Cardiac fibroblast (primary cell): ENCODE data around the gene GPAM.
"Not testable (repeated sequence)": the region's sequence is repeated elsewhere in the genome, so short reads cannot be mapped to it uniquely, and the experiment has no call there.

Experiments used
- DNase-seq, 2 donors: peaks; one replicate each; pipeline versions ENCODE4 v3.0.0 to v3.0.0-alpha.2; 2010; ENCODE audit warnings: low read depth in 2 of 2
- H3K4me3 ChIP-seq, 2 donors: replicated peaks in 1 of 2; 1 replicate in 1 of 2; 2 replicates in 1 of 2; pipeline ENCODE4 v1.5.1; 2011; ENCODE audit warnings: low read depth in 2 of 2, low read length in 2 of 2, mild to moderate bottlenecking in 2 of 2, moderate library complexity in 1 of 2
- TF ChIP-seq, protein P1 (sequence below): IDR thresholded peaks from one replicate; pipeline ENCODE4 v1.5.1; 2011; ENCODE audit warnings: low read depth, mild to moderate bottlenecking, low read length, inconsistent platforms

The GPAM gene

GRCh38 chr10:112208292-112208691 is 24.7 kb upstream of the GPAM start:
- peak in 1 of 2 donors; percentile 49 for DNase-seq
- TF ChIP-seq, protein P1, sequence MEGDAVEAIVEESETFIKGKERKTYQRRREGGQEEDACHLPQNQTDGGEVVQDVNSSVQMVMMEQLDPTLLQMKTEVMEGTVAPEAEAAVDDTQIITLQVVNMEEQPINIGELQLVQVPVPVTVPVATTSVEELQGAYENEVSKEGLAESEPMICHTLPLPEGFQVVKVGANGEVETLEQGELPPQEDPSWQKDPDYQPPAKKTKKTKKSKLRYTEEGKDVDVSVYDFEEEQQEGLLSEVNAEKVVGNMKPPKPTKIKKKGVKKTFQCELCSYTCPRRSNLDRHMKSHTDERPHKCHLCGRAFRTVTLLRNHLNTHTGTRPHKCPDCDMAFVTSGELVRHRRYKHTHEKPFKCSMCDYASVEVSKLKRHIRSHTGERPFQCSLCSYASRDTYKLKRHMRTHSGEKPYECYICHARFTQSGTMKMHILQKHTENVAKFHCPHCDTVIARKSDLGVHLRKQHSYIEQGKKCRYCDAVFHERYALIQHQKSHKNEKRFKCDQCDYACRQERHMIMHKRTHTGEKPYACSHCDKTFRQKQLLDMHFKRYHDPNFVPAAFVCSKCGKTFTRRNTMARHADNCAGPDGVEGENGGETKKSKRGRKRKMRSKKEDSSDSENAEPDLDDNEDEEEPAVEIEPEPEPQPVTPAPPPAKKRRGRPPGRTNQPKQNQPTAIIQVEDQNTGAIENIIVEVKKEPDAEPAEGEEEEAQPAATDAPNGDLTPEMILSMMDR, result no peak
- no peak overlapping the region for H3K4me3 ChIP-seq

- no peak overlapping the region for H3K4me3 ChIP-seq
- DNase-seq, result no peak
- TF ChIP-seq, protein P1, result no peak
These were observed 19.9 kb upstream of the GPAM start for GRCh38 chr10:112203328-112204076.

GRCh38 chr10:112202561-112203241 is 19.1 kb upstream of the GPAM start:
- DNase-seq, result peak in 1 of 2 donors; percentile 68
- H3K4me3 ChIP-seq, result no peak overlapping the region
- TF ChIP-seq, protein P1, result no peak

GRCh38 chr10:112202076-112202475 is 18.5 kb upstream of the GPAM start:
- DNase-seq, result no peak
- no peak overlapping the region for H3K4me3 ChIP-seq
- TF ChIP-seq, protein P1, result no peak

- no peak for DNase-seq
- no peak overlapping the region for H3K4me3 ChIP-seq
- TF ChIP-seq, protein P1, result no peak
These were observed 17.8 kb upstream of the GPAM start for GRCh38 chr10:112201334-112201733.

GRCh38 chr10:112200259-112200658 is 16.7 kb upstream of the GPAM start:
- DNase-seq, H3K4me3 ChIP-seq: not testable (repeated sequence)

GRCh38 chr10:112197662-112198061 is 14.1 kb upstream of the GPAM start:
- DNase-seq, H3K4me3 ChIP-seq: not testable (repeated sequence)
